SK-N-SH treated with all-trans-retinoic acid at 6 μM for 48 hours (cell line): ENCODE results near the gene FAM234B.

ENCODE experiments used
- ATAC-seq: fragments of 200-7000 bp; cut with Tn5 transposase; 3 replicates; pipeline ENCODE4 v1.9.1; 2020; ENCODE audit warnings: mild to moderate bottlenecking, moderate library complexity
- ARNTL ChIP-seq: fragments of 450-650 bp; formaldehyde crosslinking; IDR thresholded peaks from 2 replicates; pipeline ENCODE4 v1.5.0; 2020; ENCODE audit warnings: low read depth, mild to moderate bottlenecking, moderate library complexity, borderline replicate concordance
- BACH2 ChIP-seq: fragments of 250-450 bp; sonication (Bioruptor Pico); IDR thresholded peaks from 2 replicates; pipeline ENCODE4 v1.9.0; 2021; ENCODE audit warnings: mild to moderate bottlenecking, borderline replicate concordance
- CREB5 ChIP-seq: fragments of 250-450 bp; sonication (Bioruptor Pico); IDR thresholded peaks from 2 replicates; pipeline ENCODE4 v1.5.1; 2020; ENCODE audit warnings: low read depth, mild to moderate bottlenecking, moderate library complexity
- CSDC2 ChIP-seq: fragments of 250-450 bp; sonication (Bioruptor Pico); IDR thresholded peaks from 2 replicates; pipeline ENCODE4 v1.5.0; 2020; ENCODE audit warnings: mild to moderate bottlenecking, moderate library complexity
- CSRNP3 ChIP-seq: fragments of 250-450 bp; sonication (Bioruptor Pico); IDR thresholded peaks from 2 replicates; pipeline ENCODE4 v1.5.1; 2021; ENCODE audit warnings: mild to moderate bottlenecking, moderate library complexity
- ESRRG ChIP-seq: fragments of 250-450 bp; sonication (Bioruptor Pico); IDR thresholded peaks from 2 replicates; pipeline ENCODE4 v1.6.1; 2021; ENCODE audit warnings: mild to moderate bottlenecking
- GLIS3 ChIP-seq: fragments of 250-450 bp; sonication (Bioruptor Pico); IDR thresholded peaks from 2 replicates; pipeline ENCODE4 v1.5.0; 2020; ENCODE audit warnings: mild to moderate bottlenecking, moderate library complexity
- ISL1 ChIP-seq: fragments of 250-450 bp; sonication (Bioruptor Pico); IDR thresholded peaks from 2 replicates; pipeline ENCODE4 v2.1.2; 2022; ENCODE audit warnings: mild to moderate bottlenecking, moderate library complexity
- OSR1 ChIP-seq: fragments of 250-450 bp; sonication (Bioruptor Pico); IDR thresholded peaks from 2 replicates; pipeline ENCODE4 v1.8.0; 2022; ENCODE audit warnings: moderate library complexity, mild to moderate bottlenecking, inconsistent platforms
- PATZ1 ChIP-seq: fragments of 250-450 bp; sonication (Bioruptor Pico); IDR thresholded peaks from 2 replicates; pipeline ENCODE4 v1.8.0; 2020; ENCODE audit warnings: mild to moderate bottlenecking, moderate library complexity, borderline replicate concordance
- PPARA ChIP-seq: fragments of 250-450 bp; sonication (Bioruptor Pico); IDR thresholded peaks from 2 replicates; pipeline ENCODE4 v1.5.0; 2020; ENCODE audit warnings: mild to moderate bottlenecking, borderline replicate concordance
- RARB ChIP-seq: fragments of 250-450 bp; sonication (Bioruptor Pico); IDR thresholded peaks from 2 replicates; pipeline ENCODE4 v1.8.0; 2021; ENCODE audit warnings: mild to moderate bottlenecking, moderate library complexity
- SNAI2 ChIP-seq: fragments of 250-450 bp; sonication (Bioruptor Pico); IDR thresholded peaks from 2 replicates; pipeline ENCODE4 v1.5.0; 2020; ENCODE audit warnings: mild to moderate bottlenecking, moderate library complexity
- TCF4 ChIP-seq: fragments of 250-450 bp; sonication (Bioruptor Pico); IDR thresholded peaks from 2 replicates; pipeline ENCODE4 v1.8.0; 2021; ENCODE audit warnings: mild to moderate bottlenecking, moderate library complexity, borderline replicate concordance
- TOX ChIP-seq: fragments of 250-450 bp; sonication (Bioruptor Pico); IDR thresholded peaks from 2 replicates; pipeline ENCODE4 v1.8.0; 2021; ENCODE audit warnings: mild to moderate bottlenecking, moderate library complexity, borderline replicate concordance
- ZC3H10 ChIP-seq: fragments of 250-450 bp; sonication (Bioruptor Pico); IDR thresholded peaks from 2 replicates; pipeline ENCODE4 v1.5.1; 2021; ENCODE audit warnings: mild to moderate bottlenecking, moderate library complexity
- ZFP3 ChIP-seq: fragments of 250-450 bp; sonication (Bioruptor Pico); IDR thresholded peaks from 2 replicates; pipeline ENCODE4 v1.5.0; 2020; ENCODE audit warnings: mild to moderate bottlenecking, moderate library complexity
- ZFP30 ChIP-seq: fragments of 450-650 bp; formaldehyde crosslinking; IDR thresholded peaks from 2 replicates; pipeline ENCODE4 v1.5.0; 2022; ENCODE audit warnings: mild to moderate bottlenecking, moderate library complexity
- ZNF565 ChIP-seq: fragments of 450-650 bp; formaldehyde crosslinking; conservative IDR thresholded peaks from 2 replicates; pipeline ENCODE4 v1.5.0; 2020; ENCODE audit warnings: low read depth, mild to moderate bottlenecking, moderate library complexity
- ZNF70 ChIP-seq: fragments of 450-650 bp; formaldehyde crosslinking; IDR thresholded peaks from 2 replicates; pipeline ENCODE4 v1.5.0; 2020; ENCODE audit warnings: mild to moderate bottlenecking, moderate library complexity
- ZNF8 ChIP-seq: fragments of 450-650 bp; formaldehyde crosslinking; IDR thresholded peaks from 2 replicates; pipeline ENCODE4 v1.5.0; 2020; ENCODE audit warnings: mild to moderate bottlenecking, moderate library complexity
- TF ChIP-seq, protein P1 (sequence below): fragments of 250-450 bp; sonication (Bioruptor Pico); IDR thresholded peaks from 2 replicates; pipeline ENCODE4 v1.8.0; 2021; ENCODE audit warnings: low read depth, mild to moderate bottlenecking, moderate library complexity, borderline replicate concordance
- TF ChIP-seq, protein P2 (sequence below): fragments of 250-450 bp; sonication (Bioruptor Pico); IDR thresholded peaks from 2 replicates; pipeline ENCODE4 v1.5.0; 2020; ENCODE audit warnings: mild to moderate bottlenecking, moderate library complexity

The FAM234B gene

DNA sequence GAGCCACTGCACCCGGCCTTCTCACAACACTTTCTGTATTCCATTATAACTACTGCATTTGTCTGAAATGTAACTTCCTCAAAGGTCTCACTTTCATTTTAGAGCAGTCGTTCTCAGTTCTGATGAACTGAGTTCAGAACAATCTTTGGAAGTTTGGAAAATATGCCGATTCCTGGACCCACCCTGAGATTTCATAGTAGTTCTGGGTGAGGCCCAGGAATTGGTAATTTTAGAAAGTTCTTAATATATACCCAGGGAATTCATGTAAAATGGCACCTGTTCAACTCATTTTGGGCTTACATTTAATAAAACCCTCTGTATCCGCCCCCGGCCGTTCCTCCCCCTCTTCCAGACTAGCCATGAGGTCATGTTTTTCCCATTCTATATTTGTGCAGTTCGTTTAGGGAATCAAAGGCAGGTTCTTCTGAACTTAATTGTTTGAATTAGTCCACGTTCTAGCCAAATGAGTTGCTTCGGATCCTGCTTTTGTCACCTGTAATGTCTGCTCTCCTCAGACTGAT is 53.4 kb downstream of the FAM234B start:
- TF ChIP-seq CSDC2 (CRISPR knock-in tag) (no peak), PATZ1 (CRISPR knock-in tag) (no peak), ZNF70 (CRISPR knock-in tag) (no peak), GLIS3 (CRISPR knock-in tag) (no peak), ZNF565 (CRISPR knock-in tag) (no peak), CSRNP3 (CRISPR knock-in tag) (no peak), ESRRG (CRISPR knock-in tag) (no peak), PPARA (no peak), RARB (CRISPR knock-in tag) (no peak), ZFP30 (CRISPR knock-in tag) (no peak), ISL1 (no peak), ZFP3 (CRISPR knock-in tag) (no peak), CREB5 (CRISPR knock-in tag) (no peak), ARNTL (CRISPR knock-in tag) (no peak), ZC3H10 (CRISPR knock-in tag) (no peak), ZNF8 (CRISPR knock-in tag) (no peak), SNAI2 (no peak), TOX (no peak), TCF4 (CRISPR knock-in tag) (no peak)
- ATAC-seq: no peak

DNA sequence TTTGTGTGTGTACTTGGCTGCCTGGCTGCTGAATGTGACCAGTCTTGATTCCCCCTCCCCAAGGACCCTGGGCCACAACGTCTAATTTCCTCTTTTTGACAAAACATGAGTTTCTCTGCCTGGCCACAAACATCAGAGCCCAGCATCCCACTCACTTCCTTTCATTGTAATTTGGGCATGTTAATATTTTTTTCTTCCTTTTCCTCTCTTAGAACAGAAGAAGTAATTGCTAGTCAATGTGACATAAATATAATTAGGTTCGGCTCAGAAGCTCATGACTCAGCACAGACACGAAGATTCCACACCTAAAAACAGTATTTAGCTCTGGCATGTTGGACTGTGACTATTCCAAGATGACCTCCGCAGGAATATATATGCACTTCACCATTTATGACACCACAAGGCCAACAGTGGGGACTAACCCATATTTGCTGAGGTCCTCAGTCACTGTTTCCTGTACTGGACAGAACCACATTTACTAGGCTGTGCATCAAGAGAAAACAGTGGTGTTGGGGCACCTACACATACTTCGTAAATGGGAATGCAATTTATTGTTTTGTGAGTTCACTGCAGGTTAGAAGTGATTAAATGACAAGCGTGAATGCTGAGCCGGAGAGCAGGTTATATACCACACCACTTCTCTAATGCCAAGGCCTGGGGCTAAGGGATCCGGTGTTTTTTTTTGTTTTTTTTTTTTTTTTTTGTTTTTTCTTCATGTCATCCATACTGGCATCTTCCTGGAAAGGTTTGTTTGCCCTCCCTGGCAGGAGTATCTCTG is 55.1 kb downstream of the FAM234B start:
- ATAC-seq: no peak

GRCh38 chr12:13099844-13100604 is 55.8 kb downstream of the FAM234B start:
- ATAC-seq: no peak
- TF ChIP-seq PATZ1 (CRISPR knock-in tag) (no peak), ZNF70 (CRISPR knock-in tag) (no peak), ZC3H10 (CRISPR knock-in tag) (no peak), PPARA (no peak), SNAI2 (no peak), BACH2 (CRISPR knock-in tag) (no peak), ISL1 (no peak), OSR1 (CRISPR knock-in tag) (no peak), ZNF565 (CRISPR knock-in tag) (no peak), ZFP30 (CRISPR knock-in tag) (no peak), TCF4 (CRISPR knock-in tag) (no peak), RARB (CRISPR knock-in tag) (no peak), ZNF8 (CRISPR knock-in tag) (no peak), ZFP3 (CRISPR knock-in tag) (no peak)
- TF ChIP-seq, protein P1, sequence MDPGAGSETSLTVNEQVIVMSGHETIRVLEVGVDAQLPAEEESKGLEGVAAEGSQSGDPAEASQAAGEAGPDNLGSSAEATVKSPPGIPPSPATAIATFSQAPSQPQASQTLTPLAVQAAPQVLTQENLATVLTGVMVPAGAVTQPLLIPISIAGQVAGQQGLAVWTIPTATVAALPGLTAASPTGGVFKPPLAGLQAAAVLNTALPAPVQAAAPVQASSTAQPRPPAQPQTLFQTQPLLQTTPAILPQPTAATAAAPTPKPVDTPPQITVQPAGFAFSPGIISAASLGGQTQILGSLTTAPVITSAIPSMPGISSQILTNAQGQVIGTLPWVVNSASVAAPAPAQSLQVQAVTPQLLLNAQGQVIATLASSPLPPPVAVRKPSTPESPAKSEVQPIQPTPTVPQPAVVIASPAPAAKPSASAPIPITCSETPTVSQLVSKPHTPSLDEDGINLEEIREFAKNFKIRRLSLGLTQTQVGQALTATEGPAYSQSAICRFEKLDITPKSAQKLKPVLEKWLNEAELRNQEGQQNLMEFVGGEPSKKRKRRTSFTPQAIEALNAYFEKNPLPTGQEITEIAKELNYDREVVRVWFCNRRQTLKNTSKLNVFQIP: no peak
- TF ChIP-seq, protein P2, sequence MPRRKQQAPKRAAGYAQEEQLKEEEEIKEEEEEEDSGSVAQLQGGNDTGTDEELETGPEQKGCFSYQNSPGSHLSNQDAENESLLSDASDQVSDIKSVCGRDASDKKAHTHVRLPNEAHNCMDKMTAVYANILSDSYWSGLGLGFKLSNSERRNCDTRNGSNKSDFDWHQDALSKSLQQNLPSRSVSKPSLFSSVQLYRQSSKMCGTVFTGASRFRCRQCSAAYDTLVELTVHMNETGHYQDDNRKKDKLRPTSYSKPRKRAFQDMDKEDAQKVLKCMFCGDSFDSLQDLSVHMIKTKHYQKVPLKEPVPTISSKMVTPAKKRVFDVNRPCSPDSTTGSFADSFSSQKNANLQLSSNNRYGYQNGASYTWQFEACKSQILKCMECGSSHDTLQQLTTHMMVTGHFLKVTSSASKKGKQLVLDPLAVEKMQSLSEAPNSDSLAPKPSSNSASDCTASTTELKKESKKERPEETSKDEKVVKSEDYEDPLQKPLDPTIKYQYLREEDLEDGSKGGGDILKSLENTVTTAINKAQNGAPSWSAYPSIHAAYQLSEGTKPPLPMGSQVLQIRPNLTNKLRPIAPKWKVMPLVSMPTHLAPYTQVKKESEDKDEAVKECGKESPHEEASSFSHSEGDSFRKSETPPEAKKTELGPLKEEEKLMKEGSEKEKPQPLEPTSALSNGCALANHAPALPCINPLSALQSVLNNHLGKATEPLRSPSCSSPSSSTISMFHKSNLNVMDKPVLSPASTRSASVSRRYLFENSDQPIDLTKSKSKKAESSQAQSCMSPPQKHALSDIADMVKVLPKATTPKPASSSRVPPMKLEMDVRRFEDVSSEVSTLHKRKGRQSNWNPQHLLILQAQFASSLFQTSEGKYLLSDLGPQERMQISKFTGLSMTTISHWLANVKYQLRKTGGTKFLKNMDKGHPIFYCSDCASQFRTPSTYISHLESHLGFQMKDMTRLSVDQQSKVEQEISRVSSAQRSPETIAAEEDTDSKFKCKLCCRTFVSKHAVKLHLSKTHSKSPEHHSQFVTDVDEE (CRISPR knock-in tag): no peak
- TF ChIP-seq, all 23 proteins: peak for 0

More for the DNA sequence above, 55.1 kb downstream of the FAM234B start:
- TF ChIP-seq CSDC2 (CRISPR knock-in tag) (no peak), ZFP30 (CRISPR knock-in tag) (no peak)
- TF ChIP-seq, all 23 proteins: peak for 0
